SU-DHL-6 (cell line): Measurements from ENCODE around the gene TCF23.

Experiments used
- CTCF ChIP-seq: fragments of 200-600 bp; sonication (generic); IDR thresholded peaks from one replicate; pipeline ENCODE4 v1.5.1; 2017; ENCODE audit warnings: antibody characterized with exemption, mild to moderate bottlenecking, low read length, moderate library complexity; ENCODE audit not compliant: insufficient read depth, poor library complexity, severe bottlenecking
- EZH2phosphoT487 ChIP-seq: fragments of 200-600 bp; sonication (generic), shearing (Covaris generic); conservative IDR thresholded peaks from 2 replicates; pipeline ENCODE4 v1.6.1; 2018; ENCODE audit warnings: mild to moderate bottlenecking, antibody characterized with exemption, low read length, moderate library complexity, mixed read lengths

- TF ChIP-seq EZH2phosphoT487 (no peak), CTCF (no peak)
Observed at GRCh38 chr2:27178469-27178868, 29.7 kb downstream of the TCF23 start.
